ENCODE data around the gene S100A7. TPM values are rescaled to one million over a fixed set of nuclear protein-coding genes. Genes with fewer than 3 reads are reported as not detected.
A peak's percentile ranks its signal among the peaks of the same experiment; 100 is the strongest.

The S100A7 gene
- total and polyA plus RNA-seq, 9 donors: 0.97 TPM; not detected in 8

- H3K36me3 ChIP-seq: no peaks in the 10 kb centered on the region
- H3K9me3 ChIP-seq: no peaks in the 10 kb centered on the region
- H3K27ac ChIP-seq: no peak overlapping the region
- TF ChIP-seq POLR2A (IDR thresholded peaks at IDR 0.05) (no peak), EP300 (IDR thresholded peaks at IDR 0.05) (no peak), CTCF (IDR thresholded peaks at IDR 0.05) (no peak)
- peaks cover 10% of the 10 kb centered on the region for H3K4me1 ChIP-seq (ENCODE audit: insufficient read depth)
- 55 to 61% (median 59%) methylated on average over 6 of the region's 6 CpGs for WGBS, 3 donors
- DNase-seq: no peak
- no peak overlapping the region for H3K4me3 ChIP-seq
- intact Hi-C loops (cut with DNase I): loop anchor here in 3 of 4 donors (5.0 to 10.0 kb wide), 3 partner anchors 138 to 148 kb away; partner anchors contain the start of genes S100A9 (in 2 of the 3) and PGLYRP4 (in 1 of the 3)
- H3K27me3 ChIP-seq: no peaks in the 10 kb centered on the region
Measured at GRCh38 chr1:153495536-153495935, 35.1 kb upstream of the S100A7 start.

GRCh38 chr1:153494976-153495535 lies 34.6 kb upstream of the S100A7 start:
- Histone ChIP-seq H3K27ac (no peak overlapping the region), H3K27me3 (no peaks in the 10 kb centered on the region), H3K4me3 (no peak overlapping the region), H3K9me3 (no peaks in the 10 kb centered on the region), H3K4me1 (ENCODE audit: insufficient read depth) (peaks cover 10% of the 10 kb centered on the region), H3K36me3 (no peaks in the 10 kb centered on the region)
- intact Hi-C loops (cut with DNase I): loop anchor here (5.0 to 10.0 kb wide), 4 partner anchors 138 to 148 kb away; partner anchors contain the start of genes S100A9 (in 3 of the 4) and PGLYRP4 (in 1 of the 4)
- WGBS, 3 donors: 42 to 51% (median 45%) methylated on average over 6 of the region's 6 CpGs
- TF ChIP-seq CTCF (IDR thresholded peaks at IDR 0.05): peak; percentile 50 to 81 (median 78)
- no peak for TF ChIP-seq EP300 (IDR thresholded peaks at IDR 0.05)
- no peak for TF ChIP-seq POLR2A (IDR thresholded peaks at IDR 0.05)
- peak; percentile 71 to 85 (median 79) for DNase-seq

GRCh38 chr1:153493343-153493960 lies 33.0 kb upstream of the S100A7 start:
- no peaks in the 10 kb centered on the region for H3K36me3 ChIP-seq
- peaks cover 8% of the 10 kb centered on the region for H3K4me1 ChIP-seq (ENCODE audit: insufficient read depth)
- no peak for DNase-seq
- intact Hi-C loops (cut with DNase I): loop anchor here in 3 of 4 donors (5.0 to 10.0 kb wide), 3 partner anchors 136 to 141 kb away; partner anchors contain the start of gene S100A9 (in 2 of the 3)
- no peak overlapping the region for H3K4me3 ChIP-seq
- no peak for TF ChIP-seq EP300 (IDR thresholded peaks at IDR 0.05)
- H3K27me3 ChIP-seq: no peaks in the 10 kb centered on the region
- 78 to 88% (median 86%) methylated on average over 6 of the region's 6 CpGs for WGBS, 3 donors
- H3K27ac ChIP-seq: no peak overlapping the region
- H3K9me3 ChIP-seq: no peaks in the 10 kb centered on the region

- TF ChIP-seq CTCF (IDR thresholded peaks at IDR 0.05) (no peak), POLR2A (IDR thresholded peaks at IDR 0.05) (no peak), EP300 (IDR thresholded peaks at IDR 0.05) (no peak)
- WGBS, 3 donors: 52 to 56% (median 56%) methylated on average over 12 of the region's 12 CpGs
- DNase-seq: peak in 4 of 5 donors; percentile 46 to 88 (median 64)
- no peaks in the 10 kb centered on the region for H3K36me3 ChIP-seq
- H3K27me3 ChIP-seq: no peaks in the 10 kb centered on the region
- no peak overlapping the region for H3K27ac ChIP-seq
- no peak overlapping the region for H3K4me3 ChIP-seq
- no peaks in the 10 kb centered on the region for H3K9me3 ChIP-seq
- H3K4me1 ChIP-seq (ENCODE audit: insufficient read depth): peaks cover 4% of the 10 kb centered on the region
- intact Hi-C loops (cut with DNase I): loop anchor here in 3 of 4 donors (5.0 to 10.0 kb wide), 3 partner anchors 133 to 138 kb away; partner anchors contain the start of gene S100A9 (in 2 of the 3)
Measured at GRCh38 chr1:153490272-153491051, 30.0 kb upstream of the S100A7 start.

Measured in ovary (tissue), 9 donors.